HUES64 (cell line): Measurements from ENCODE around the gene DNAH9.
"Not testable (repeated sequence)": the region's sequence is repeated elsewhere in the genome, so short reads cannot be mapped to it uniquely, and the experiment has no call there.

Experiments used
- H3K27ac ChIP-seq: 2 replicates; pipeline ENCODE4 v1.7.0; 2013; ENCODE audit warnings: low read depth, low read length, inconsistent platforms
- H3K27me3 ChIP-seq: 2 replicates; pipeline ENCODE4 v1.6.1; 2013; ENCODE audit warnings: mild to moderate bottlenecking, low read length; ENCODE audit not compliant: insufficient read depth
- H3K36me3 ChIP-seq: 2 replicates; pipeline ENCODE4 v1.6.1; 2013; ENCODE audit warnings: mild to moderate bottlenecking, low read length; ENCODE audit not compliant: insufficient read depth
- H3K4me1 ChIP-seq: 2 replicates; pipeline ENCODE4 v1.6.1; 2013; ENCODE audit warnings: mild to moderate bottlenecking, low read length, moderate library complexity; ENCODE audit not compliant: insufficient read depth
- H3K4me3 ChIP-seq: 2 replicates; pipeline ENCODE4 v1.5.1; 2013; ENCODE audit warnings: mild to moderate bottlenecking, low read length, moderate library complexity
- H3K9ac ChIP-seq: 2 replicates; pipeline ENCODE4 v1.6.1; 2013; ENCODE audit warnings: mild to moderate bottlenecking, low read depth, low read length
- H3K9me3 ChIP-seq: 2 replicates; pipeline ENCODE4 v1.6.1; 2013; ENCODE audit warnings: low read depth, low read length; ENCODE audit not compliant: insufficient read depth
- WGBS: fragments of 150-250, 120-280 bp; methylation state at CpG from one replicate; pipeline ENCODE4 v1.1.7; 2013; ENCODE audit warnings: missing lambda C conversion rate; 5-methylcytosine and 5-hydroxymethylcytosine counted together

Gene DNAH9

DNA sequence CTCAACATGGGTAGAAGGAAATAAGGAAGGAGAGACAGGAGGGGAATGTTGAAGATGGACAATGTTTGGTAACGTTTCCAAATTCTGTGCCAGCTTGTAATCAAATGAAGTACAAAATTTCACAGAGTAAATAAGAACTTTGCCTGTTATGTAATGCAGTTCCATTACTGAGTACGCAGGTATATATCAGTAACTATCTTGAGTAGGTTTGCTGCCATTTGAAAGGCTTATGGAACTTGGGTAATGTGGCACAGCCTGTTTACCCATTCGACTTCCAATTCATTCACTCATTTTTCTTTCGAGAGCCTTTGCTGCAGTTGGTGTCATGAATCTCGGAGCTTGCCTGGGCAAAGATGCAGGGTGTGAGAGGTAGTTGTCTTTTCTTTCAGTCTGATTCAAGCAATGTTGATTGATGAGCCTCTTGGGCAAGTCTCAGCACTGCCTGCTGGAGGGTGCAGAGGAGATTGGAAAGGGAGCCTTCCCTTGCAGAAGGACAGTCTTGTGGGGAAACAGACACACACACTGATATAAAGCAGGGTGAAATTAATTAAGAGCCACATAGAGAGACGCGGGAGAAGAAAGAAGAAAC, 345.6 kb downstream of the DNAH9 start:
- Histone ChIP-seq H3K9me3 (no peaks in the 10 kb centered on the region), H3K9ac (no peak overlapping the region), H3K4me3 (no peak overlapping the region), H3K27ac (no peak overlapping the region), H3K27me3 (no peaks in the 10 kb centered on the region), H3K36me3 (no peaks in the 10 kb centered on the region), H3K4me1 (no peaks in the 10 kb centered on the region)
- WGBS, result 88% methylated on average over 7 of the region's 7 CpGs

DNA sequence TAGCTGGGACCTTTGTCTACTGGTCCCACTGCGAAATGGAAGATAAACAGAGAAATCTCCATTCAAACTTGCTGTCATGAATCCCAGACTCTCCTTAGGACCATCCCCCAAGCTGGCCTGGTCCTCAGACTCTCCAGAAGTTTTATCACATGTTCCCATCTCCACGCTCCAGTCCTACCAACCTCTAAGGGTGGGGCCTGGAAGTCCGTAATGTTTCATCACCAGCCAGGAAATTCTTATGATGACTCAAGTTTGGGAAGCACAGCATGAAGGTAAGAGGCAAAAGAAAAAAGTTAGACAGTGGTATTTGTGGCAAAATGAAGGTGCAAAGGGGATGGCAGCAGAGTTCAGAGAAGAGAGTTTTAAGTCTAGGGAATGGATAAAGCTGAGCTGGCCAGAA, 346.3 kb downstream of the DNAH9 start:
- Histone ChIP-seq H3K4me3 (no peak overlapping the region), H3K4me1 (no peaks in the 10 kb centered on the region), H3K9me3 (no peaks in the 10 kb centered on the region), H3K27me3 (no peaks in the 10 kb centered on the region), H3K36me3 (no peaks in the 10 kb centered on the region), H3K9ac (no peak overlapping the region), H3K27ac (no peak overlapping the region)
- WGBS, result 92% methylated on average over 3 of the region's 3 CpGs

DNA sequence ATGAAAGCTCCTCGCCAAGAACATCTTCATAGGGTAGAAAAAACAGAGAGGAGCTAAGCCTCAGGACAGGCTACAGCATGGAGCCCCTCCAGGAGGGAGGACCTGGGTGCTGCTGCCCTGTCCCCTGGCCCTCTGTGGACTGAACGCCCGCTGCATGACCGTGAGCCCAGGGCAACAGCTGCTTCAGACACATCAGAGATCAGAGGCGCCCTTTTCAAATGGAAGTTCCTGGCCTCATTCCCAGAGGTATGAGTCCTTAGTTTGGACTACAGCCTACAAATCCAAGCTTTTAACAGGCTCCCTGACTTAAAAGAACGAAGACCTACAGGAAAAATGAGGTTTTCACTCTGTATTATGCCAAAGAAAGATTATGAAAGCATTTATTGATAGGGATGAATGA, 350.5 kb downstream of the DNAH9 start:
- Histone ChIP-seq H3K27me3 (no peaks in the 10 kb centered on the region), H3K9ac (no peak overlapping the region), H3K36me3 (no peaks in the 10 kb centered on the region), H3K27ac (no peak overlapping the region), H3K4me1 (no peaks in the 10 kb centered on the region), H3K9me3 (peaks cover 14% of the 10 kb centered on the region), H3K4me3 (no peak overlapping the region)
- 90% methylated on average over 6 of the region's 6 CpGs for WGBS

DNA sequence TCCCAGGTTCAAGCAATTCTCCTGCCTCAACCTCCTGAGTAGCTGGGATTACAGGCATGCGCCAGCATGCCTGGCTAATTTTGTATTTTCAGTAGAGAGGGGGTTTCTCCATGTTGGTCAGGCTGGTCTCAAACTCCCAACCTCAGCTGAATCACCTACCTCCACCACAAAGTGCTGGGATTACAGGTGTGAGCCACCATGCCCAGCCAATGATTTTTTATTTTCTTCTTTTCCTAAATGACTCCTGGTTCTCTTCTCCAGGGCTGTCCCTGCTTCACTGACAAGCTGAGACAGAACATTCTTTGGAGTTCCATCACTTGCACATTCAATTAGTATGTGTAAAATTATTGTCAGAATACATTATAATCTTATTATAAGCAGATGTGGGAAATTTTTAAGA, 351.3 kb downstream of the DNAH9 start:
- not testable (repeated sequence) for H3K27ac ChIP-seq, H3K36me3 ChIP-seq, H3K27me3 ChIP-seq, H3K4me1 ChIP-seq, H3K4me3 ChIP-seq, H3K9ac ChIP-seq
- H3K9me3 ChIP-seq, result peaks cover 21% of the 10 kb centered on the region
- WGBS, result no CpG with 5 or more reads among the region's 1 CpG

DNA sequence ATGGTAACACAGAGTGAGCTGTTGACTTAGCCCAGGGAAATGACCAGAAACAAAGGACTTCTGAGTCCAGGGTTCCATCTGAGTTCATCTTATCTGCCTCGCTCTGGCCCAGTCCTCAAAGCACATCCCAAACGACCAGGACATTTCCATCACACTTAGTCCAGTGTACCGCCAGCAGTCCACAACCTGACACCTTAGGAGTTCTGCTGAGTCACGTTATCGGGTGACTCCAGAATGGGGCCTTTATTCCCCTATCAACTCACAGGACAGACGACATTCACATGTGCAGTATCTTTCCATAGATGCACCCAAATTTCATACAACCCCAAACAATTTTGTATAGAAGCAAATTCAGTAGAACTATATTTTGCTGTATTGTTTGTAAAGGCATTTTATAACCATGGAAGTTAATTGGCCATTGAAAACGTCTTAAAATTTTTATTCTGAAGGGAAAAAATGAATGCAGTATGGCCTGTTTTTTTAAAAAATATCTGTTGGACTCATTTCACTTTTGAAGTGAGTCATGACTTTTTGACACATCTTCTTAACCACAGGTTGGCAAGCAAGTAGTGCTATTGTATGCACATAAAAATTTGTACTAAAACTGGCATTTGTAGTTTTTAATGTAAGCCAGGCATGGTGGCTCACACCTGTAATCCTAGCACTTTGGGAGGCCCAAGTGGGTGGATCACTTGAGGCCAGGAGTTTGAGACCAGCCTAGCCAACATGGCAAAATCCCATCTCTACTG, 352.7 kb downstream of the DNAH9 start:
- Histone ChIP-seq H3K4me3 (no peak overlapping the region), H3K27me3 (no peaks in the 10 kb centered on the region), H3K4me1 (no peaks in the 10 kb centered on the region), H3K27ac (no peak overlapping the region), H3K36me3 (no peaks in the 10 kb centered on the region), H3K9ac (no peak overlapping the region), H3K9me3 (peaks cover 26% of the 10 kb centered on the region)
- WGBS, result 87% methylated on average over 7 of the region's 7 CpGs

DNA sequence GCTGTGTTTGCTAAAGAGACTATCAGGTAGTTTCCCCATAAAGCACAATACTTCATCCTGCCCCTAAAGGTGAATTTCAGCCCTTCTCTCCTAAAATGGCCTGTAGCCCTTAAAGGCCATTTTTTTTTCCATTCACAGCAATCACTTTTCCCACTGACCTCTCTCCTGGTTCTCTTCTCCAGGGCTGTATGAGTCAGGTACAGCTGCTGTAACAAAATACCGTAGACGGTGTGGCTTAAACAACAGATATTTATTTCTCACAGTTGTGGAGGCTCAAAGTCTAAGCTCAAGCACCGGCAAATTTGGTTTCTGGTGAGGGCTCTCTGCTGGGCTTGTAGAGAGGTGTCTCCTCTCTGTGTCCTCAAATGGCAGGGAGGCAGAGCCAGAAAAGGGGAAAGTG, 354.3 kb downstream of the DNAH9 start:
- WGBS, result 96% methylated on average over 3 of the region's 3 CpGs
- Histone ChIP-seq H3K4me3 (no peak overlapping the region), H3K9ac (no peak overlapping the region), H3K36me3 (no peaks in the 10 kb centered on the region), H3K4me1 (no peaks in the 10 kb centered on the region), H3K9me3 (peaks cover 26% of the 10 kb centered on the region), H3K27ac (no peak overlapping the region), H3K27me3 (no peaks in the 10 kb centered on the region)

DNA sequence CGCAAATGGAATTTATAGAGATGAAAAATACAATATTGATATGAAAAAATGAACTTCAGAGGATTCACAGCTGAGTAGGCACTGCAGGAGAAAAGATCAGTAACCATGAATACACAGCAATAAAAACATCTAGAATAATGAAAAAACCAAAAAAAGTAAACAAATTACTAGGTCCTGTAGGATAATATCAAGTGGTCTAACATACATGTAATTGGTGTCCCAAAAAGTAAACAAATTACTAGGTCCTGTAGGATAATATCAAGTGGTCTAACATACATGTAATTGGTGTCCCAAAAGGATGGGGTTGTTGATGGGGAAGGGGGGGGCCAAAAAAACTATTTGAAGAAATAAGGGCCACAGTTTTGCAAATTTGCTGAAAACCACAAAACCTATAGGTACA, 355.7 kb downstream of the DNAH9 start:
- no peak overlapping the region for H3K27ac ChIP-seq
- WGBS, result no CpG with 5 or more reads among the region's 1 CpG
- no peak overlapping the region for H3K4me3 ChIP-seq
- H3K36me3 ChIP-seq, result no peaks in the 10 kb centered on the region
- no peaks in the 10 kb centered on the region for H3K4me1 ChIP-seq
- no peaks in the 10 kb centered on the region for H3K27me3 ChIP-seq
- no peak overlapping the region for H3K9ac ChIP-seq
- H3K9me3 ChIP-seq, result peaks cover 26% of the 10 kb centered on the region

DNA sequence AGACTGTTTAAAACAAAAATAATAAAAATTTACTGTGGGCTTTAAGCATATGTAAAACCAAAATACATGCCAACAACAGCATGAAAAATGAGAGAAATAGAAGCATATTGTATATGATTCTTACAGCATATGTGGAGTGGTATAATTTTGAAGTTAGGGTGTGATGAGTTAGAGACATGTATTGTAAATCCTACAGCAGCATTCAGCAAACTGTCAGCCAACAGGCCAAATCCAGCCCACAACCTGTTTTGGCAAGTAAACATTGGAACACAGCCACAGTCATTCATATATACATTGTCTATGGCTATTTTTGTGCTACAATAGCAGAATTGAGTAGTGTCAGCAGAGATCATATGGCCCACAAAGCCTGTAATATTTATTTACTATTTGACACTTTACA, 356.7 kb downstream of the DNAH9 start:
- no peak overlapping the region for H3K9ac ChIP-seq
- H3K4me1 ChIP-seq, result no peaks in the 10 kb centered on the region
- H3K27me3 ChIP-seq, result no peaks in the 10 kb centered on the region
- peaks cover 26% of the 10 kb centered on the region for H3K9me3 ChIP-seq
- no peak overlapping the region for H3K4me3 ChIP-seq
- no peaks in the 10 kb centered on the region for H3K36me3 ChIP-seq
- no peak overlapping the region for H3K27ac ChIP-seq

DNA sequence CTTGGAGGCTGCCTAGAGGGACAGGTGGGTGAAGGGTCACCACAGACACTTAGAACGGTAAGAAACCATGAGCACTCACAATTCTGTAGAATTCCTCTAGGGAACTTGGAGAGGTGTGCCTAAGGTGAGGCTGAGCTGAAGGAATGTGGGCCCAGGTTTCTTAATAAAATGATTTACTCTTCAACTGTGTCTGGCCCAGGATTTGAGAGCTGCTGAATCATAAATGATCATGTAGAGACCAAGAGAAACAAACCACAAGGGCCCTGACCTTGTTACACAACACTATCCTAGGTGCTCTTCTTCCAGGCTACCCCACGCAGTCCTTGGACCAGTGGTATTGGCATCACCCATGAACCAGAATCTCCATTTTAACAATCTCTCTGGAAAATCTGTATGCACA, 371.3 kb downstream of the DNAH9 start:
- Histone ChIP-seq H3K27ac (no peak overlapping the region), H3K36me3 (no peaks in the 10 kb centered on the region), H3K9ac (no peak overlapping the region), H3K4me1 (no peaks in the 10 kb centered on the region), H3K9me3 (peaks cover 31% of the 10 kb centered on the region), H3K27me3 (no peaks in the 10 kb centered on the region), H3K4me3 (no peak overlapping the region)
- 96% methylated on average over 2 of the region's 2 CpGs for WGBS

- H3K36me3 ChIP-seq, H3K27me3 ChIP-seq, H3K27ac ChIP-seq, H3K9me3 ChIP-seq, H3K4me1 ChIP-seq, H3K9ac ChIP-seq, H3K4me3 ChIP-seq: not testable (repeated sequence)
- 90% methylated on average over 19 of the region's 19 CpGs for WGBS
Measured at GRCh38 chr17:11972741-11973140, 374.5 kb downstream of the DNAH9 start.

DNA sequence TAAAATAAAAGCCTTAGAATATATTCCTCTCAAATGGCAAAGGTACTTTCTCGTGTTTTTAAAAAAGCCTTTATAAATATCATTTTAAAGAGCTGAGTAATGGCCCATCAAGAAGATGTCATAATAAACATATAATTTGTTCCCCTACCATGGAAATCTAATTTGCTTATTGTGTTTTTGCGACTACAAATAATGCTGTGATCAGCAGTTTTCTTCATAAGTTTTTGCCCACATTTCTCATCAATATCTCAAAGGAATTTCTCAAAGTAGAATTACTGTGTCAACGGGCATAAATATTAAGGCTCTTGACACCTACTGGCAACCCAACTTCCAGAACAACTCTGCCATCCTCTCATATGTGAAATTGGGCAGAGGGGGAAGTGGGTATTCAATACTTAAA, 381.5 kb downstream of the DNAH9 start:
- Histone ChIP-seq H3K4me1 (peaks cover 7% of the 10 kb centered on the region), H3K9me3 (no peaks in the 10 kb centered on the region), H3K27ac (no peak overlapping the region), H3K4me3 (no peak overlapping the region), H3K27me3 (no peaks in the 10 kb centered on the region), H3K9ac (no peak overlapping the region), H3K36me3 (peaks cover 44% of the 10 kb centered on the region)
- 90% methylated on average over 2 of the region's 3 CpGs for WGBS

DNA sequence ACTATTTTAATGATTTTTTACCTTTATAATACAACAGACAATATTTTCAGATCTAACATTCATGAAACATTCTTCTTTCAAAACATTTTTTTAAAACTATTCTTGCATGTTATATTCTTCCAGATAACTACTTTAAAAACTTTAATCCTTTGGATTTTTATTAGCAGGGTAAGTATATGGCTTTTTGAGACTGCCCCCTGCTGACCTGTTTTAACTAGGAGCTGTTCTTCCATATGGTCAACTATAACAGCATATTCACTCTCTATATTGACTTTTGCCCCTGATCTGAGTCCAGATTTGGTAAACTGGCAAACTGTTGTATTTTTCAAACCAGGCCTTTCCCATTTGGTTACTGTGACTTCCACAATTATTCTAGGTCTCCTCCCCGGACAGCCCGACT, 382.5 kb downstream of the DNAH9 start:
- Histone ChIP-seq H3K36me3 (peaks cover 50% of the 10 kb centered on the region), H3K4me3 (no peak overlapping the region), H3K9me3 (no peaks in the 10 kb centered on the region), H3K27ac (no peak overlapping the region), H3K9ac (no peak overlapping the region), H3K27me3 (no peaks in the 10 kb centered on the region), H3K4me1 (peaks cover 7% of the 10 kb centered on the region)
- WGBS, result 97% methylated on average over 2 of the region's 2 CpGs
